Measurements from ENCODE around the gene KCNAB2.

The KCNAB2 gene

GRCh38 chr1:6121021-6121421, 75.3 kb downstream of the KCNAB2 start:
- Mint-ChIP-seq H3K4me3 (no peak overlapping the region), H3K4me1 (no peaks in the 10 kb centered on the region), H3K36me3 (ENCODE audit: low read depth) (no peaks in the 10 kb centered on the region), H3K27ac (no peak overlapping the region), H3K27me3 (ENCODE audit: low read depth) (peaks cover 10% of the 10 kb centered on the region), H3K9me3 (peaks cover 12% of the 10 kb centered on the region)
- TF ChIP-seq CTCF (IDR thresholded peaks at IDR 0.05; ENCODE audit: unreplicated experiment in 3 of 3), result no peak

GRCh38 chr1:6121651-6122370, 76.1 kb downstream of the KCNAB2 start:
- Mint-ChIP-seq H3K27me3 (ENCODE audit: low read depth) (peaks cover 10% of the 10 kb centered on the region), H3K4me3 (no peak overlapping the region), H3K36me3 (ENCODE audit: low read depth) (no peaks in the 10 kb centered on the region), H3K9me3 (peaks cover 4% of the 10 kb centered on the region), H3K27ac (no peak overlapping the region), H3K4me1 (no peaks in the 10 kb centered on the region)
- TF ChIP-seq CTCF (IDR thresholded peaks at IDR 0.05; ENCODE audit: unreplicated experiment in 3 of 3), result no peak

GRCh38 chr1:6123083-6123482, 77.4 kb downstream of the KCNAB2 start:
- Mint-ChIP-seq H3K27me3 (ENCODE audit: low read depth) (peaks cover 10% of the 10 kb centered on the region), H3K4me3 (no peak overlapping the region), H3K27ac (no peak overlapping the region), H3K9me3 (no peaks in the 10 kb centered on the region), H3K36me3 (ENCODE audit: low read depth) (no peaks in the 10 kb centered on the region), H3K4me1 (no peaks in the 10 kb centered on the region)
- TF ChIP-seq CTCF (IDR thresholded peaks at IDR 0.05; ENCODE audit: unreplicated experiment in 3 of 3), result no peak

- peaks cover 12% of the 10 kb centered on the region for H3K27me3 Mint-ChIP-seq (ENCODE audit: low read depth)
- no peaks in the 10 kb centered on the region for H3K9me3 Mint-ChIP-seq
- H3K27ac Mint-ChIP-seq, result no peak overlapping the region
- H3K36me3 Mint-ChIP-seq (ENCODE audit: low read depth), result no peaks in the 10 kb centered on the region
- no peaks in the 10 kb centered on the region for H3K4me1 Mint-ChIP-seq
- no peak overlapping the region for H3K4me3 Mint-ChIP-seq
- no peak for TF ChIP-seq CTCF (IDR thresholded peaks at IDR 0.05; ENCODE audit: unreplicated experiment in 3 of 3)
These were observed 78.1 kb downstream of the KCNAB2 start for GRCh38 chr1:6123816-6124215.

- H3K4me1 Mint-ChIP-seq, result no peaks in the 10 kb centered on the region
- no peak for TF ChIP-seq CTCF (IDR thresholded peaks at IDR 0.05; ENCODE audit: unreplicated experiment in 3 of 3)
- peaks cover 15% of the 10 kb centered on the region for H3K27me3 Mint-ChIP-seq (ENCODE audit: low read depth)
- H3K4me3 Mint-ChIP-seq, result no peak overlapping the region
- H3K9me3 Mint-ChIP-seq, result no peaks in the 10 kb centered on the region
- H3K27ac Mint-ChIP-seq, result no peak overlapping the region
- no peaks in the 10 kb centered on the region for H3K36me3 Mint-ChIP-seq (ENCODE audit: low read depth)
These were observed 78.7 kb downstream of the KCNAB2 start for GRCh38 chr1:6124341-6124740.

- Mint-ChIP-seq H3K9me3 (no peaks in the 10 kb centered on the region), H3K4me1 (no peaks in the 10 kb centered on the region), H3K27ac (no peak overlapping the region), H3K4me3 (no peak overlapping the region), H3K27me3 (ENCODE audit: low read depth) (peaks cover 15% of the 10 kb centered on the region), H3K36me3 (ENCODE audit: low read depth) (no peaks in the 10 kb centered on the region)
- no peak for TF ChIP-seq CTCF (IDR thresholded peaks at IDR 0.05; ENCODE audit: unreplicated experiment in 3 of 3)
These were observed 79.2 kb downstream of the KCNAB2 start for GRCh38 chr1:6124746-6125365.

Data from nephron (organoid).